Muscle layer of duodenum (tissue), 2 donors: ENCODE data around the gene NCOA1.

Source experiments
- H3K27ac ChIP-seq: one replicate; pipeline ENCODE4 v1.7.0; 2013; ENCODE audit warnings: mild to moderate bottlenecking, low read length
- H3K27me3 ChIP-seq: one replicate; pipeline ENCODE4 v1.7.0; 2013; ENCODE audit warnings: low read depth, mild to moderate bottlenecking, control low read depth, low read length
- H3K36me3 ChIP-seq, 2 donors: one replicate each; pipeline ENCODE4 v1.7.0; 2013; ENCODE audit warnings: low read length in 2 of 2, control low read depth in 1 of 2, mild to moderate bottlenecking in 1 of 2; ENCODE audit not compliant: insufficient read depth in 2 of 2, control insufficient read depth in 1 of 2
- H3K4me1 ChIP-seq, 2 donors: one replicate each; pipeline ENCODE4 v1.7.0; 2013; ENCODE audit warnings: low read length in 2 of 2, mild to moderate bottlenecking in 2 of 2, control low read depth in 1 of 2, moderate library complexity in 1 of 2; ENCODE audit not compliant: insufficient read depth in 2 of 2, control insufficient read depth in 1 of 2
- H3K4me3 ChIP-seq, 2 donors: one replicate each; pipeline ENCODE4 v1.7.0; 2013; ENCODE audit warnings: low read length in 2 of 2, low read depth in 1 of 2, mild to moderate bottlenecking in 1 of 2
- H3K9me3 ChIP-seq, 2 donors: one replicate each; pipeline ENCODE4 v1.7.0; 2013; ENCODE audit warnings: low read length in 2 of 2, control low read depth in 1 of 2, mild to moderate bottlenecking in 1 of 2; ENCODE audit not compliant: control insufficient read depth in 1 of 2
- donor health status: healthy.

The NCOA1 gene

DNA sequence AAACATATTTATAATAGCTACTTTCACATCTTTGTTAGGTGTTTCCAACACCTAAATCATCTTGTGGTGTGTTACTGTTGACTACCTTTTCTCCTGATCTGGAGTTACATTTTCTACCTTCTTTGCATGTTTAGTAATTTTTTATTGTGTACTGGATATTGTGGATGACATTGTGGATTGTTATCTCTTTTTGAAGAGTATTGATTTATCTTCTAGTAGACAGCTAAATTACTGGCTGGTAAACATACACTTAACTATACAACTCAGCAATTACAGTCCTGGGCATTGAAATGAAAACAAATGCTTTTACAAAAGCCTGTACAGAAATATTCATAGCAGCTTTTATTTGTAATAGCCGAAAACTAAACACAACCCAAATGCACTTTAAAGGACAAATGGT, 151.3 kb downstream of the NCOA1 start:
- Histone ChIP-seq H3K36me3 (peaks cover 0 to 3% of the 10 kb centered on the region in 2 donors), H3K9me3 (no peaks in the 10 kb centered on the region), H3K4me1 (no peaks in the 10 kb centered on the region), H3K27ac (no peak overlapping the region), H3K4me3 (no peak overlapping the region), H3K27me3 (no peaks in the 10 kb centered on the region)

DNA sequence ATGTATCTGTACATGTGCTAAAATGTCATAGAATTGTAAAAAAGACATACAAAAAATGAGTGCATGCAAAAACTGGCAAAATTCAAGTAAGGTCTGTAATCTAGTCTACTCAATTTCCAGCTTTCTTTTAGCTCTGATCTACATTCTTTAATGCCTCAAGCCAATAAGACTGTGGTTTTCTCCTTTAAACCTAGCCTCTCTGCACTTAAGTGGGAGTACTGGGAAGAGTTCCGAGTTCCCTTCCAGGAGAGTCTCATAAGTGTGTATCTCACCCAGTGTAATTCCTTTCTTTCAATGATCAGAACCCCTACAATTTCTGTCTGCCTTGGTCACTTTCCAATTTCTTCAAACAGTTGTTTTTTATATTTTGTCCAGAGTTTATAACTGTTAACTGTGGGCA, 152.0 kb downstream of the NCOA1 start:
- Histone ChIP-seq H3K27ac (no peak overlapping the region), H3K9me3 (no peaks in the 10 kb centered on the region), H3K4me1 (no peaks in the 10 kb centered on the region), H3K36me3 (peaks cover 0 to 3% of the 10 kb centered on the region in 2 donors), H3K4me3 (no peak overlapping the region), H3K27me3 (no peaks in the 10 kb centered on the region)

DNA sequence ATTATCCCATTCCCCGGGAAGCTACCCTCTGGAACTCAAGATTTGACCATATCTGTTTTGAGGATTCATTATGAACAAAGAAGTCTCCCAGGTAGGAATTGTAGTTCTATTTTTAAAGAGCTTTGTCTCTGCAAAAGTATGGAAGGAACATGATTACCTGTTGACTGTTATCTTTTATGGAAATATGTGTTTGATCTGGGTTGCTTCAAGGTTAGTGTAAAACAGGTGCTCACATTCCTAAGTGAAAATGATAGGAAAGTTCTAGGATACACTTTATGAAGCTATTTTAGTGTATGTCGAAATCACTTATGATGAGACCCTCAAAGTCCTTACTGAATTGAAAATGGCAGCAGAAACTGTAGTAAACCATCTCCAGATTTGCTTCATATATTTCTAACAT, 153.0 kb downstream of the NCOA1 start:
- Histone ChIP-seq H3K9me3 (no peaks in the 10 kb centered on the region), H3K4me3 (no peak overlapping the region), H3K27ac (no peak overlapping the region), H3K27me3 (no peaks in the 10 kb centered on the region), H3K4me1 (no peaks in the 10 kb centered on the region), H3K36me3 (peaks cover 0 to 3% of the 10 kb centered on the region in 2 donors)

DNA sequence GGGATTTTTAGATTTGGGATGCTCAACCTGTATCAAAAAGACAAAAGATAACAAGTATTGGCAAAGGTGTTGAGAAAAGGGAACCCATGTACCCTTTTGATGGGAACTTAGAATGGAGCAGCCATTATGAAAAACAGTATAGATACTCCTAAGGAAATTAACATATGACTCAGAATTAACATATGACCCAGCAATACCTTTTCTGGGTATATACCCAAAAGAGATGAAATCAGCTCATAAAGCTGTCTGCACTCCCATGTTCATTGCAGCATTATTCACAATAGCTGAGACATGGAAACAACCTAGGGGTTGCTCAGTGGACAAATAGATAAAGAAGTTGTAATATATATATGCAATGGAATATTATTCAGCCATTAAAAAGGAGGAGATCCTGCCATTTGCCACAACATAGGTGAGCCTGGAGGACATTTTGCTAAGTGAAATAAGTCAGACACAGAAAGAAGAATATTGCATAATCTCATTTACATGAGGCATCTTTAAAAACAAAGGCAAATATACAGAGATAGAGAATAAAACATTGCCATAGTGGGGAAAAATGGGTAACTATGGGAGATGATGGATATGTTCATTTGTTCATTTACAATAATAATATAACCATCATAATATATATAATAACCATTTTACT, 160.1 kb downstream of the NCOA1 start:
- no peaks in the 10 kb centered on the region for H3K36me3 ChIP-seq
- H3K9me3 ChIP-seq, result no peaks in the 10 kb centered on the region
- no peak overlapping the region for H3K4me3 ChIP-seq
- no peaks in the 10 kb centered on the region for H3K27me3 ChIP-seq
- no peaks in the 10 kb centered on the region for H3K4me1 ChIP-seq
- no peak overlapping the region for H3K27ac ChIP-seq

DNA sequence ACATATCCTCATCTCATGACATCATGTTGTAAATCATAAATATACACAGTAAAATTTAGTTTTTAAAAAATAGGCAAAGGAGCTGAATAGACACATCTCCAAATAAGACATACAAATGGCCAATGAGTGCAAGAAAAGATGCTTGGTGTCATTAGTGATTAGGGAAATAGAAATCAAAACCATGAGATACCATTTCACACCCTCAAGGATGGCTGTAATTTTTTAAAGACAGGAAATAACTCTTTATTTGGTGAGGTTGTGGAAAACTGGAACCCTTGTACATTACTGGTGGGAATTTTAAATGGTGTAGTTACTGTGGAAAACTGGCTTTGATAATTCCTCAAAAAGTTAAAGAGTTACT, 160.6 kb downstream of the NCOA1 start:
- Histone ChIP-seq H3K4me3 (no peak overlapping the region), H3K36me3 (no peaks in the 10 kb centered on the region), H3K27me3 (no peaks in the 10 kb centered on the region), H3K27ac (no peak overlapping the region), H3K9me3 (no peaks in the 10 kb centered on the region), H3K4me1 (no peaks in the 10 kb centered on the region)

DNA sequence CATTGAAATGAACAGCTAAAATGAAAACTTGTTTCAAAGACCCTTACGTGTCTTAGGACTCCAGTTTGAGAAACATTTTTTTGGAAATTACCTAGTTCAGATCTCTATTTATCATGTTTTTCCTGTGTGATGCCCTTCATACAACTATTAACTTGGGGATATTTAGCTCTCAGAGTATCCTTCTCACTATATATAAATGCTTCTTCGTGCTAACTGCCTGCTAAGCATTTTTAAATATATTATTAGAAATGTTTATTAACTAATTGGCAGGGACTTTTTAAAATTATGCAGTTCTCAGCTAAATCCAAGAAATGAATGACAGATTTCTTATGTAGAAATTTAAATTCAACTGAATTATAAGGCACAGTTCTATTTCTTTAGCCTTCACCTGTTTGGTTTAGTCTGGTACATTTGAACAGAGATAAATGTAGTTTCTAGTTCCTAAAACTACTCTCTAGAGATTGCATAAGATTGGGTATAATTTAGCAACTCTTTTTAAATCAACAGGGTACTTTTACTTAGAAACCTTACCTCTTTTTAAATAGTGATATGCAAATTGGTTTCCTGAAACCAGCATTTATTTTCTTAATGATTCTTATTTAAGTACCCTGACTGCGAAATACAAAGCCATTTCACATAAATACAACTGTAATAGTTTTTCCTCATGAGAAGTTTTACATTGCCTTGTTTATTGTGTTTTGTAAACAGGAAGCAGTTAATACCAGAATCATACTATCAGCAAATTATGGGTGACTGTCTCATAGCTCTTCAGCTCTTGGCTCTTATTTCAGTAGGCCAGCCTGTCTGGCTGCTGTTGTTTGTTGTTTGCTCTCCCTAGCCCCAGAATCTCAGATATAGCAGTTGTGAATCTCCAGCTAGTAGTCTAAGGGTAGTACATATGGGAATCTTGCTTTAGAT, 161.5 kb downstream of the NCOA1 start:
- peaks cover 0 to under 1% of the 10 kb centered on the region in 2 donors for H3K4me1 ChIP-seq
- no peak overlapping the region for H3K4me3 ChIP-seq

DNA sequence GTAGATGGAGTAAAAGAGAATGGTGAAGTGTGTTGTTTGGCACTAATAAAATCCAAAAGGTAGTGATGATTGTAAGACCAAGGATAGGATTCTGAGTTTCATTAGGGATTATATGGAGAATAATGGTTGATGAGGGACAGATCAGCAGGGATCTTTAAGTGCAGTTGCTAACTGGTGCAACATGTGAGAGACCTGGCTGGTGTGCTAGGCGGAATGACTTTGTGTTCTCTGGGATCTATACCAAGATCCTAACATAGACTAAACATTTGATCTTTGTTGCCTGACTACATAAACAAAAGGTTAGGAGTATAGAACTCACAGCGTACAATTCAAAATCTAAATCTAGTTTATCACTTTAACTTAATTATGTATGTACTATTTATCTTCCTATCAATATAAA, 166.8 kb downstream of the NCOA1 start:
- no peak overlapping the region for H3K27ac ChIP-seq

More for the DNA sequence above, 161.5 kb downstream of the NCOA1 start:
- no peaks in the 10 kb centered on the region for H3K36me3 ChIP-seq
- H3K9me3 ChIP-seq, result no peaks in the 10 kb centered on the region
- H3K27ac ChIP-seq, result no peak overlapping the region
- no peaks in the 10 kb centered on the region for H3K27me3 ChIP-seq

DNA sequence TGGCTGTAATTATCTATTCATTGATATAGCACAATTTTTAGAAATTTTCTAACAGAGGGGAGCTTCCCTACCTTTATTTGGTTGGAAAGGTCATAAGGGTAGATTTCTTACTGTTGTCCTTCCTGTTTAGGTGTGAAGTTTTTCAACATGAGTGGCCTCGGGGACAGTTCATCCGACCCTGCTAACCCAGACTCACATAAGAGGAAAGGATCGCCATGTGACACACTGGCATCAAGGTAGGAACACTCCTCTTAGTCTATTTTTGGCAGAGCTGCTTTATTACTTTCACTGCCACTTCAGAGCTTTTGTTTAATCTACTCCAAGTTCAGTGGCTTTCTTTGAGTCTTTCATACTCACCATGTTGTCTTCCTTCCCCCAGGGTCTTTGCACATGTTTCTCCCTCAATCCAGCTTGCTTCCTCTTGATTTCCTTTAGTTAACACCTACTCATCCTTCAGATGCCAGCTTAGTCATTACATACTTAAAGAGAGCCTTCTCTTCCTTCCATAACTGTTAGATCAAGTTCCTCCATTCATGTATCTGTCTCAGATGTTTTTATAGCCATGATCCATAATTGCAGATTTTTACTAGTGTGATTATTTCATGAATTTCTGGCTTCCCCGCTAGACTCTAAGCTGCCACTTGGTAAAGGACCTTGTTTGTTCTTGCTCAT, 167.6 kb downstream of the NCOA1 start:
- Histone ChIP-seq H3K4me3 (no peak overlapping the region), H3K36me3 (peaks cover 4% of the 10 kb centered on the region in 2 donors), H3K4me1 (peaks cover 0 to 12% of the 10 kb centered on the region in 2 donors), H3K27me3 (no peaks in the 10 kb centered on the region), H3K27ac (no peak overlapping the region), H3K9me3 (no peaks in the 10 kb centered on the region)

More for the DNA sequence above, 166.8 kb downstream of the NCOA1 start:
- no peaks in the 10 kb centered on the region for H3K9me3 ChIP-seq
- H3K36me3 ChIP-seq, result peaks cover 4% of the 10 kb centered on the region in 2 donors
- H3K27me3 ChIP-seq, result no peaks in the 10 kb centered on the region
- H3K4me3 ChIP-seq, result no peak overlapping the region
- peaks cover 0 to 12% of the 10 kb centered on the region in 2 donors for H3K4me1 ChIP-seq

DNA sequence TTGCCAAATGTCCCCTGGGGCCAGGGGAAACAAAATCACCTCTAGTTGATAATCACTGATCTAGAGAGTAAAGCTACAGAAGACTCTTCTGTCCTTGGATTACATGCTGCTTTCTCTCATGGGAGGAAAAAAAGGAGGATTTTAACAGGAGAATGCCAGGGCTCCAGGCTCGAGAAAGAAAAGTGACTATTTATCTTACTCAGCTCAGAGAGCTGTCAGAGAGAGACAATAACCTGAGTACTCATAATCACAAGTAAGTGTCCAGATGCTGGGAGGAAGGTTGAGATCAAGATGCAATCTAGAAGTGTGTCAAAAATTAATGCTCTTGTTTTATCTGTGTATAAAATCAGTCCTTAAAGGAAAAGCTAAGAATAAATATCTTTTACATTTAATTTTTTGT, 168.8 kb downstream of the NCOA1 start:
- H3K4me1 ChIP-seq, result peaks cover 0 to 12% of the 10 kb centered on the region in 2 donors
- H3K9me3 ChIP-seq, result no peaks in the 10 kb centered on the region
- H3K36me3 ChIP-seq, result peaks cover 4% of the 10 kb centered on the region in 2 donors
- H3K27ac ChIP-seq, result no peak overlapping the region
- no peak overlapping the region for H3K4me3 ChIP-seq
- H3K27me3 ChIP-seq, result no peaks in the 10 kb centered on the region

DNA sequence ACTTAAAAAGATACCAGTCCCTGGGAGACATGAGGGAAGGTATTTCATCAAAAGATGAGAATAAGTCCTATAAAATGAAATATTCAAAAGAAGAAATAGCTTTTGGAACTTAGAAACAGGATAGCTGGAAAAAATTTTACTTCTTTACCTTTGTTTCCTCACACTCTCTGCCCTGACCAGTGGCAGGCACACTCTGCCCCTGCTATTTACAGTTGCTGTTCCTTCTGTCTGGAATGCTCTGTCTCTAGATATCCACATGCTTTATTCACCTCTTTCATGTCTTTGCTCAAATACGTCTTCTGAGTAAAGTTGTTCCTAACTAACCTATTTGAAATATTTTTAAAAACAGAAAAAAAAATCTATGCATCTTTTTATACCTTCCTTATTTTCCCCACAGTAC, 176.5 kb downstream of the NCOA1 start:
- Histone ChIP-seq H3K27ac (no peak overlapping the region), H3K36me3 (peaks cover 4% of the 10 kb centered on the region in 2 donors), H3K9me3 (no peaks in the 10 kb centered on the region), H3K4me3 (no peak overlapping the region), H3K27me3 (no peaks in the 10 kb centered on the region), H3K4me1 (no peaks in the 10 kb centered on the region)

DNA sequence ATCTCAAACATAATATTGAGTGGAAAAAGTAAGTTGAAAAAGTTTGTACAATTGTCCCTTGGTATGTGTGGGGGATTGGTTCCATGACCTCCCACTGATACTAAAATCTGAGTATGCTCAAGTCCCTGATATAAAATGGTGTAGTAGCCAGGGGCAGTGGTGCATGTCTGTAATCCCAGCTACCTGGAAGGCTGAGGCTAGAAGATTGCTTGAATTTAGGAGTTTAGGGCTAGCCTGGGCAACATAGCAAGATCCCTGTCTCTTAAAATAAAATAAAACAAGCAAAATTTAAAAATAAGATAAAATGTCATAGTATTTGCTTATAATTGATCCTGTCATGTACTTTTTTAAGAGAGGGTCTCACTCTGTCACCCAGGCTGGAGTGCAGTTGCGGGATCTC, 180.2 kb downstream of the NCOA1 start:
- Histone ChIP-seq H3K36me3 (peaks cover 4% of the 10 kb centered on the region in 2 donors), H3K27me3 (no peaks in the 10 kb centered on the region), H3K4me1 (no peaks in the 10 kb centered on the region), H3K27ac (no peak overlapping the region), H3K4me3 (no peak overlapping the region), H3K9me3 (no peaks in the 10 kb centered on the region)
